Measurements from ENCODE around the gene LAMC3.
"Not testable (repeated sequence)": the region's sequence is repeated elsewhere in the genome, so short reads cannot be mapped to it uniquely, and the experiment has no call there.

The LAMC3 gene

DNA sequence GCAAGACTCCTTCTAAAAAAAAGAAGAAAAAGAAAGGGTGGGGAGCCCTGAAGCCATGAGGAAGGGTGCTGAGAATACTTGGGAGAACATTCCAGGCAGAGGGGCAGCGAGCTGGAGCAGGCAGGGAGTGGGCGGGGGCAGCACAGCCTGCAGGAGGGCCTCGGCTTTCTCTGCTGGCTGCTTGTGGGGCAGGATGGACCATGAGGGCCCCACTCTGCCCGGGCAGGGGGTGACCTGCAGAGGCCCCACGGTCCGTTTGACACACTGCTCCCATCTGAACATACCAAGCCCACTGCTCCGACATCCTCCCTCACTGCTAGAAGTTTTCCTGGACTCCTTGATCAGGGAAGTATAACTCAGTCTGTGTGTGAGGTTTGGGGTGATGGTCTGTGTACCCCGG, 104.7 kb downstream of the LAMC3 start:
- DNase-seq (ENCODE audit: low read depth) = peak; percentile 31
- TF ChIP-seq, protein P1, sequence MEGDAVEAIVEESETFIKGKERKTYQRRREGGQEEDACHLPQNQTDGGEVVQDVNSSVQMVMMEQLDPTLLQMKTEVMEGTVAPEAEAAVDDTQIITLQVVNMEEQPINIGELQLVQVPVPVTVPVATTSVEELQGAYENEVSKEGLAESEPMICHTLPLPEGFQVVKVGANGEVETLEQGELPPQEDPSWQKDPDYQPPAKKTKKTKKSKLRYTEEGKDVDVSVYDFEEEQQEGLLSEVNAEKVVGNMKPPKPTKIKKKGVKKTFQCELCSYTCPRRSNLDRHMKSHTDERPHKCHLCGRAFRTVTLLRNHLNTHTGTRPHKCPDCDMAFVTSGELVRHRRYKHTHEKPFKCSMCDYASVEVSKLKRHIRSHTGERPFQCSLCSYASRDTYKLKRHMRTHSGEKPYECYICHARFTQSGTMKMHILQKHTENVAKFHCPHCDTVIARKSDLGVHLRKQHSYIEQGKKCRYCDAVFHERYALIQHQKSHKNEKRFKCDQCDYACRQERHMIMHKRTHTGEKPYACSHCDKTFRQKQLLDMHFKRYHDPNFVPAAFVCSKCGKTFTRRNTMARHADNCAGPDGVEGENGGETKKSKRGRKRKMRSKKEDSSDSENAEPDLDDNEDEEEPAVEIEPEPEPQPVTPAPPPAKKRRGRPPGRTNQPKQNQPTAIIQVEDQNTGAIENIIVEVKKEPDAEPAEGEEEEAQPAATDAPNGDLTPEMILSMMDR (IDR thresholded peaks at IDR 0.05; ENCODE audit: insufficient read depth, low read depth, low read length, missing control alignments) = no peak
- H3K4me3 ChIP-seq (ENCODE audit: low read length) = no peak overlapping the region

DNA sequence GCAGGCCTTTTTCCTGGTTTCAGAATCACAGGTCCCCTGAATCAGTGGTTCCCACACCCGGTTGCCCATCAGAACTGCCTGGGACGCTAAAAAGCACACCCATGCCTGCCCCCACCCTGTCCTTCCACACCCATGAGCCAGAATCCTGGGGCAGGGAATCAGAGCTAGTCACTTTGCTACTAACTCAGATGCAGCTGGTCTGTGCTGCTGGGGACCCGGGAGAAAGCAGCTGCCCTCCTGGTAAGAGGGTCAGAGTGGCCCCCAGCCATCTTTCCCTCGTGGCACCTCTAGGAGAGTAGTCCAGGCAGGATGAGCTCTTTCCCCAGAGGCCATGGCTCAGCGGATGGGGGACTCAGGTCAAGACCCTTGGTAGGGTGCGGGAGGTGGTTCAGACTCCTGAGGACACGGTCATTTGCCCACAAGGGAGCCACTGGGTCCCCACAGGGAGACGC, 105.1 kb downstream of the LAMC3 start:
- TF ChIP-seq, protein P1 (IDR thresholded peaks at IDR 0.05; ENCODE audit: insufficient read depth, low read depth, low read length, missing control alignments) = no peak
- no peak for DNase-seq (ENCODE audit: low read depth)
- no peak overlapping the region for H3K4me3 ChIP-seq (ENCODE audit: low read length)

DNA sequence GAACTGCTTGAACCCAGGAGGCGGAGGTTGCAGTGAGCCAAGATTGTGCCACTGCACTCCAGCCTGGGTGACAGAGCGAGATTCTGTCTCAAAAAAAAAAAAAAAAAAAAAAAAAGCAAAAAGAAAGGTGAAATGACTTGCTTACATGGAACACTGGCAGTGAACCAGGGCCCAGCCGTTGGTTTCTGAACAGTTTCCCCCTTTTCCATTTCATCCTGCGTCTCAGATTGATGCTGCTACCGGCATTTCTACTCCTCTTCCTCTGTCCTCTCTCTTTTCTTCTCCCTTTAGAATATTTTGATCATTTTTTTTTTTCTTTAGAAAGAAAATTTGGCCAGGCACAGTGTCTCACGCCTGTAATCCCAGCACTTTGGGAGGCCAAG, 106.4 kb downstream of the LAMC3 start:
- not testable (repeated sequence) for DNase-seq (ENCODE audit: low read depth); H3K4me3 ChIP-seq (ENCODE audit: low read length)

DNA sequence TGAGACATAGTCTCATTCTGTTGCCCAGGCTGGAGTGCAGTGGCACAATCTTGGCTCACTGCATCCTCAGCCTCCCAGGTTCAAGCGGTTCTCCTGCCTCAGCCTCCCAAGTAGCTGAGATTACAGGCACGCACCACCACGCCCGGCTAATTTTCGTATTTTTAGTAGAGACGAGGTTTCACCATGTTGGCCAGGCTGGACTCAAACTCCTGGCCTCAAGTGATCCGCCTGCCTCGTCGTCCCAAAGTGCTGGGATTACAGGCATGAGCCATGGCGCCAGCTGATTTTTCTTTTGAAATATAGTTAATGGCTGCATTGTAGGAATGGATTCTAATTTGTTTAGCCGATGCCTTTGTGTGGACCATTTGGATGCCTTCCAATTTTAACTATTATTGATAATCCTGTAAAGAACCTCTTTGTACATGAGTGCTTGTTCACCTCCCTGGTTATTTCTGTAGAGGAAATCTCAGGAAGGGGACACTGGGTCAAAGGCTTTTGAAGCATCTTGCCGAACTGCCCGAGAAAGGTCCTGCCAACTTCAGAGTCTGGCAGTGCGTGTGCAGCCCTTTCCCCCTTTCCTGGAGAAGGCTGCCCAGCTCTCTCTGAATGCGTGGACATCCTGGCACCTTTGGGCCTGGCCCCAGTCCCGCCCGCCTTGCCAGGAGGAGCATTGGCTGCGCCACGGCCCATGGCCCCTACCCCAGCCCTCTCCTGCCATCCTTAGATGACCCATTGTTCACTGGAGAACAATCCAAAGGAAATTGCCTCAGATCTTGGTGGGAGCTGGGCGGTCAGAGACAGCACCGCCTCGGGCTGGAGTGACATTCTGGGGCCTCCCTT, 107.5 kb downstream of the LAMC3 start:
- TF ChIP-seq, protein P1 (IDR thresholded peaks at IDR 0.05; ENCODE audit: insufficient read depth, low read depth, low read length, missing control alignments) = no peak
- no peak for DNase-seq (ENCODE audit: low read depth)
- no peak overlapping the region for H3K4me3 ChIP-seq (ENCODE audit: low read length)

DNA sequence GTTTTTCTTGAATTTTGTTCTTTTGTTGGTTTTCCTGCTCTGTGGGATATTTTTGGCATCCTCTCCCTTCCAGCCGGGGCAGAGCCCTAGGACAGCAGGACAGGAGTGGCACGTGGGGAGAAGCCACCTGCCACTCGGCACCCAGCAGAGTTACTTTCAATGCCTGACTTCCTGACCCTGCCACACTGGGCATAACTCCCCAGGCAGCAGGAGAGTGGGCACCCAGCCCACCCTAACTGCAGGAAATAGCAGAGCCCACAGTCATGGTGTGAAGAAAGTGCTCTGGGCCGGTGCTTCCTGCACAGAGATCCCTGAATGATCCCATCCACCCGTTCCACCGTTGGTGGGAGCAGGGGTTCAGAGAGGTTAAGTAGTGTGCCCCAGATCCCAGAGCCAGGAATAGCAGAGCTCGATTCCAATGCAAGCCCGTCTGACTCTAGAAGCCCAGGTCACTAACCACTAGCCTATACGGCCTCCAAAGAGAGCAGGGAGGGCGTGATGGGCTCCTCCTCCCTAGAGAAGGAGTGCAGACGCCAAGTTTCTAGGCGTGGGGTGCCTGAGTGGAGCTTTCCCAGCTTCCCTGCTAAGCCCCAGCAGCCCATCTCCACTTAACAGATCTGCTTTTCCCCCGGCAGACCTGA, 108.3 kb downstream of the LAMC3 start:
- TF ChIP-seq, protein P1 (IDR thresholded peaks at IDR 0.05; ENCODE audit: insufficient read depth, low read depth, low read length, missing control alignments) = no peak
- DNase-seq (ENCODE audit: low read depth) = no peak
- no peak overlapping the region for H3K4me3 ChIP-seq (ENCODE audit: low read length)

DNA sequence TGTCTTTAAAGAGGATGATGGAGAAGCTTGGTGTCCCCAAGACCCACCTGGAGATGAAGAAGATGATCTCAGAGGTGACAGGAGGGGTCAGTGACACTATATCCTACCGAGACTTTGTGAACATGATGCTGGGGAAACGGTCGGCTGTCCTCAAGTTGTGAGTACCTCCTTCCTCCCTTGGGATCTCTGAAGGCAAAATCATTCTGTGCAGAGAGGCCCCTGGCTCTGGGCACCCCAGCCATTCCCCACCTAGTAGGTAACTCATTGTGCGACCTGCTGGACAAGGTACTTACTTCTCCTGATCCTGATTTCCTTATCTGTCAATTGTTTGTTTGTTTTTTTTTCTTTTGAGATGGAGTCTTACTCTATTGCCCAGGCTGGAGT, 108.8 kb downstream of the LAMC3 start:
- TF ChIP-seq, protein P1 (IDR thresholded peaks at IDR 0.05; ENCODE audit: insufficient read depth, low read depth, low read length, missing control alignments) = no peak
- no peak for DNase-seq (ENCODE audit: low read depth)

DNA sequence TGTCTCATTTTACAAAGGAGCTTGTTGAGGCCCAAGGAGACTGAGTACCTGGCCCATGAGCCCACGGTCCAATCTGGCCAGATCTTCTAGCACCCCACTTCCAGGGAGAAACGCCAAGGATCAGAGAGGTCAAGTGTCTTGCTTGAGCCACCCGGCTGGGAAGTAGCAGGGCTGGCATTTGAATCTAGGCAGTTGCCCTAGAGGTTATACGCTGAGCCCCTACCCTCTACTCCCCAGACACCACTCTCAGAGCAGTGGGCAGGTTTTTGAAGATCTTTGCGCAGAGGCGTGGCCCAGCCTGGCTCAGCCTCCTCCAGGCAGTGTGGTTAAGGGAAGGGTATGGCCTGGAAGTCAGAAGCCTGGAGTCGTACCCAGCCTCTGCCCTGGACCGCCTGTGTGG, 110.6 kb downstream of the LAMC3 start:
- TF ChIP-seq, protein P1 (IDR thresholded peaks at IDR 0.05; ENCODE audit: insufficient read depth, low read depth, low read length, missing control alignments) = no peak
- no peak overlapping the region for H3K4me3 ChIP-seq (ENCODE audit: low read length)
- DNase-seq (ENCODE audit: low read depth) = no peak

More for the DNA sequence above, 108.8 kb downstream of the LAMC3 start:
- H3K4me3 ChIP-seq (ENCODE audit: low read length) = no peak overlapping the region

Data from epithelial cell of esophagus (primary cell).